ENCODE measurements around the gene GRIN2B. TPM values are rescaled to one million over a fixed set of nuclear protein-coding genes. Genes with fewer than 3 reads are reported as not detected.

GRIN2B gene
- total and polyA plus RNA-seq, 10 of the 15 experiments (the other 5 are each of a cell fraction or from before 2014, with no cell fraction given), result under 0.01 TPM; not detected in 9

- H3K4me2 ChIP-seq (ENCODE audit: control insufficient read depth, insufficient read depth), result no peak overlapping the region
- intact Hi-C loops (cut with micrococcal nuclease; ENCODE audit: unreplicated experiment) (no loop called here), in situ Hi-C loops (cut with MboI) (no loop called here)
- H3K9ac ChIP-seq (ENCODE audit: control insufficient read depth, insufficient read depth, low read length), result no peak overlapping the region
- no peaks in the 10 kb centered on the region for H4K20me1 ChIP-seq (ENCODE audit: control insufficient read depth, insufficient read depth)
- no peak overlapping the region for H3K27ac ChIP-seq (ENCODE audit: control insufficient read depth, insufficient read depth)
- FAIRE-seq (no peak), DNase-seq (ENCODE audit: low read depth, low spot score) (no peak), ATAC-seq (no peak)
- ChIA-PET RAD21 (ENCODE audit: unreplicated experiment) (no interaction called here), POLR2A (no interaction called here), CTCF (no interaction called here), SMC1A (ENCODE audit: uncharacterized antibody, unreplicated experiment) (no interaction called here)
- H3K79me2 ChIP-seq (ENCODE audit: control insufficient read depth, insufficient read depth, low read length), result no peaks in the 10 kb centered on the region
- no peak for TF ChIP-seq NFXL1 (IDR thresholded peaks at IDR 0.05; ENCODE audit: borderline replicate concordance)
- TF ChIP-seq JUNB (IDR thresholded peaks at IDR 0.05), result no peak
- no peak for TF ChIP-seq SRF (IDR thresholded peaks at IDR 0.05; ENCODE audit: low read depth in 2 of 2, low read length in 2 of 2)
- TF ChIP-seq ZNF217 (IDR thresholded peaks at IDR 0.05), result no peak
- no peak for TF ChIP-seq ETV6 (conservative IDR thresholded peaks at IDR 0.05 in 1 of 2, IDR thresholded peaks at IDR 0.05 in 1 of 2; ENCODE audit: borderline replicate concordance in 1 of 2, low read depth in 1 of 2)
- no peak for TF ChIP-seq CREB1 (IDR thresholded peaks at IDR 0.05; ENCODE audit: low read depth)
- TF ChIP-seq SP1 (IDR thresholded peaks at IDR 0.05; ENCODE audit: low read depth, low read length), result no peak
- H3K4me3 ChIP-seq, result no peak overlapping the region
- H3K4me1 ChIP-seq (ENCODE audit: control insufficient read depth, insufficient read depth, low read length), result no peaks in the 10 kb centered on the region
- no peaks in the 10 kb centered on the region for H3K36me3 ChIP-seq (ENCODE audit: control insufficient read depth in 2 of 2, insufficient read depth in 2 of 2, low read length in 1 of 2)
- H3K27me3 ChIP-seq (replicated peaks in 1 of 2; ENCODE audit: control insufficient read depth in 2 of 2, insufficient read depth in 2 of 2, low read length in 1 of 2), result 0 out of 4 replicates have a peak, but pooled peaks cover 0 to 3% of the 10 kb centered on the region in 2 experiments
- H2AFZ ChIP-seq (ENCODE audit: control insufficient read depth, low read depth, low read length), result no peak overlapping the region
- 0% methylated on average over 2 of the region's 2 CpGs for WGBS (ENCODE audit: insufficient coverage, insufficient replicate concordance, low lambda C conversion rate, missing lambda C conversion rate)
- no peaks in the 10 kb centered on the region for H3K9me3 ChIP-seq (replicated peaks; ENCODE audit: control insufficient read depth, insufficient read depth, low read length)
- BruUV-seq (replicated peaks), result no TSS peak
These were observed 46.2 kb downstream of the GRIN2B start for GRCh38 chr12:13935169-13935568.
